Measurements from ENCODE around the gene GRM5.
"Not testable (repeated sequence)": the region's sequence is repeated elsewhere in the genome, so short reads cannot be mapped to it uniquely, and the experiment has no call there.

Gene GRM5

DNA sequence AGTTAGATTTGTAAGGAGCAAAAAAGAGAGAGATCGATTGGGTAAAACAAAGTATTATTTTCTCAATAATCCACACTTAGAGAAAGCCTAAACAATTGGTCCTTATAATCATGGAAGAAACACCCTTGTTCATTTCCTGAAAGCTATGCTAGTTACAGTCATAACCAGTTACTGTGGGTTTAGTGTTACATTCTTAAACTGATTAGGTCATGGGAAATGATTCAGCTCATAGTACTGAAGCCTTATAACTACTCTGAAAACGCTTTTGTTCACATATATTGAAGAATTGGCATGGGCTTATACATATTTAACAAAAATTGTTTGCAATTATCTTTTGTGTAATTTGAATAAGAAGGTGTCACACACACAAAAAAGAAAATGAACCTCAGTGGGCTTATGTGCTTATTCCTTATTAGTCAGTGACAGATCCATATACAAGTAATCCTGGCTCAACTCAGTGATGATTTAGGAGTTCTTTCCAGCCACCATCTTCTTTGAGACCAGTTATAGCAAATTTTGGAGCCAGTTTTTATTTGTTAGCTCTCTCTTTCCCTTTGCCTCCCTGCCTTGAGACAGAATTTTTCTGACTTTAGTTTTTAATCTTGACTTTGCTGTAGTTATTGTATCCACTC is 529.8 kb downstream of the GRM5 start:
- no peak for DNase-seq

DNA sequence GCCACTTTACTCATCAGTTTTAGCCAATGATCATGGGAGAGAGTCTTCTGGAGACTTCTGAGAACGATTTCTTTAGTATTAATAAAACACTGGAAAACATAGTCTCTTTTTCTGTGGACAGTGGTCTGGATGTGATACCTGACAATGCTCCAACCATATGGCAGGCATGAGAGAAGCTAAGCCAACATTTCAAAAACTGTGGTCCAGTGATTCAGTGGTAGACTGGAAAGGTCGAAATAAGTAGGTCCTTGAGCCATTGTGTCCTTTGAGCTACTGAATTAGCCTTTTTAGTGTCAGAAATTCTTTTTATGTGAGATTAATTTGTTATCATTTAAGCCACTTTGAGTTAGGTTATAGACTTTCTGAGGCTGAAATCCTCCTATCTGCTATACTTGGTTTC is 530.5 kb downstream of the GRM5 start:
- DNase-seq, result no peak

DNA sequence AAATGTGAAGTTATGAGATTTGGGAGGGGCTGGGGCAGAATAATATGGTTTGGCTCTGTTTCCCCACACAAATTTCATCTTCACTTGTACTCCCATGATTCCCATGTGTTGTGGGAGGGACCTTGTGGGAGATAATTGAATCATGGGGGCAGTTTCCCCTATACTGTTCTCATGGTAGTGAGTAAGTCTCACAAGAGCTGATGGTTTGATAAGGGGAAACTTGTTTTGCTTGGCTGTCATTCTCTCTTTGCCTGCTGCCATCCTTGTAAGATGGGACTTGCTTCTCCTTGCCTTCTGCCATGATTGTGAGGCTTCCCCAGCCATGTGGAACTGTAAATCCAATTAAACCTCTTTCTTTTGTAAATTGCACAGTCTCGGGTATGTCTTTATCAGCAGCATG is 531.1 kb downstream of the GRM5 start:
- DNase-seq, result not testable (repeated sequence)

- DNase-seq, result no peak
These were observed 531.6 kb downstream of the GRM5 start for GRCh38 chr11:88534185-88534584.

GRCh38 chr11:88533001-88533400 is 532.8 kb downstream of the GRM5 start:
- DNase-seq, result no peak

- no peak for DNase-seq
These were observed 534.0 kb downstream of the GRM5 start for GRCh38 chr11:88531831-88532230.

GRCh38 chr11:88529426-88529825 is 536.4 kb downstream of the GRM5 start:
- no peak for DNase-seq

- no peak for DNase-seq
These were observed 542.3 kb downstream of the GRM5 start for GRCh38 chr11:88523386-88524071.

GRCh38 chr11:88522624-88523385 is 543.0 kb downstream of the GRM5 start:
- DNase-seq, result no peak

GRCh38 chr11:88521799-88522201 is 544.0 kb downstream of the GRM5 start:
- no peak for DNase-seq

DNA sequence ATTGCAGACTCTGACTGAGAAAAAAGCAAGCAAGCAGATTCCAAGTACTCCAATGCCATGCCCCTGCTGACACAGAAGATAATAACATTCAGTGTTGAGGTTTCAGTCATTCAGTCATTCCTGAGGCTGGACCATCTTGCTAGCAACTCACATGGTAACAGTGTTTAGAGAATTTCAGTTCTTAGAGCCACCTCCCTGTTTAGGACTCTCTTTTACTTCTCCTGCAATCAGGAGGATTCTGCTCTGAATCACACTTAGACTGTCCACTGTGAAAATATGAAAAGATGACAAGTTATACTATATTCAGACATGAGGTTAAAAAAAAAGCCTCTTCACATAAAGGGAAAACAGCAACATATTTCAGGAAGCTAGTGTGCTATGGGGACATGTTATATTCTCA is 544.4 kb downstream of the GRM5 start:
- no peak for DNase-seq

DNA sequence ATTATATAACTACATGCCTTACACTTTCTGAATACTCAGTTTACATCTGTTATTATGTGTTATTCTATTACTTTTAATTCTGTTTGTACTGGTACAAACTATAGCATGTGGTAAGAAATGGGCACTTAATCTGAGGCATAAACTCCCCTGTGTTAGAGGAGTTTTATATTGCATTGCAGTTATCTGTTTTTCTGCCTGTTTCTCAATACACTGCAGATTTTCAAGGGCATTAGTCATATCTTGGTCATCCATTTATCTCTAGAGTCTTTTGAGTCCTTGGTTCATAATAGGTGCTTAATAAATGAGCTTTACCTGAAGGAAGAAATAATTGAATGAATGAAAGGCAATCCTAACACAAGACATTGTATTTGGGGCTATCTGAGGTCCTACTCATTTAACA is 545.4 kb downstream of the GRM5 start:
- DNase-seq, result no peak

DNA sequence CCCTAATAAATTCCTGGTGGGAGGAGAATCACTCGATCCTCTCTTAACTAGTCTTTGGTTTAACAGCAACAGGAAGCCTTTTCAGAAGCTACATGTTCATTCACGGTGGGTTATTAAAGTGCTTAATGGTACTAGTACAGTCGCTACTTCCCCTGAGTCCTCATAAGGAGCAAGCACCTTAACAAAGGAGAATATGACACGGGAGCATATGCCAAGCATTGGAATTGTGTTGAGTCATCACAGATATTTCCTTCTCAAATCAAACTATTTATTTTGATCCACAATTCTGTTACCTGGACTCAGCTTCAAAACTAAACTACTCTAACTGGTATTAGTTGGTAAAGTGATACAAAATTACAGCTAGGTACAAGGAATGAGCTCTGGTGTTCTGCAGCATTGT is 550.8 kb downstream of the GRM5 start:
- DNase-seq, result no peak

- DNase-seq, result no peak
These were observed 554.8 kb downstream of the GRM5 start for GRCh38 chr11:88511006-88511405.

DNA sequence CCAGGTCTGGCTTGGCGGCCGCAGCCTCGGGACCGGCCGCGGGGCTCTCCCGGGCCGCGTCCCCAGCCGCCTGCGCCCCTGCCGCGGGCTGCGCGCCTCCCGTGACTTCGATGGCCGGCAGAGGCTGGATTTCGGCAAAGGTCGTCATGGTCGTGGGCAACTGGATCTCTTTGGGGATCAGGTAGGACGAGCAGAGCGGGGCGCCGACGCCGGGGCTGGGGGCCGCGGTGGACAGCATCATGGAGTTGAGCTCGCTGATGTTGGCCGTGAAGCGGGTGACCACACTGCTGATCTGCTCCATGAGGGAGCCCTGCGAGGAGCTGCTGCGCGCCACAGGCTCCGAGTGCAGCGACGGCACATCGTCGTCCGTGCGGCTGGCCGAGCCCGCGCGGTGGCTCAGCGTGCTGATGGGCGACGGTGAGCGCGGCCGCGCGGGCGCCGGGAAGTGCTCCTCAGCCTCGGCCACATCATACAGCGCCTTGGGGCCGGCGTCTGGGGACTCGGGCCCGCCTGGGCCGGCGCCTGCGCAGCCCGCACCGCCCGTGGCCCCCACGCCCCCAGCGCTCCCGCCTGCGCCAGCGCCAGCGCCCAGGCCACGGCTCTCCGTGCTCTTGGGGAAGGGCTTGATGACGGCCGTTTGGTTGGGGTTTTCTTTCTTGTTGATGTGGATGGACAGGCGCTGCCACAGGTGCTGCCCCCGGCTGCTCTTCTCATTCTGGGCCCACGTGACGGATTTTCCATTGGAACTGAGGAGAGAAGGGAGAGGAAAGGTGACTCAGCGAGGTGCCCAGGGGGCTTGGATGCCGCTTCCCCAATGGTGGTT is 556.8 kb downstream of the GRM5 start:
- DNase-seq, result no peak

GRCh38 chr11:88508418-88508758 is 557.4 kb downstream of the GRM5 start:
- no peak for DNase-seq

- no peak for DNase-seq
These were observed 557.9 kb downstream of the GRM5 start for GRCh38 chr11:88507771-88508417.

DNA sequence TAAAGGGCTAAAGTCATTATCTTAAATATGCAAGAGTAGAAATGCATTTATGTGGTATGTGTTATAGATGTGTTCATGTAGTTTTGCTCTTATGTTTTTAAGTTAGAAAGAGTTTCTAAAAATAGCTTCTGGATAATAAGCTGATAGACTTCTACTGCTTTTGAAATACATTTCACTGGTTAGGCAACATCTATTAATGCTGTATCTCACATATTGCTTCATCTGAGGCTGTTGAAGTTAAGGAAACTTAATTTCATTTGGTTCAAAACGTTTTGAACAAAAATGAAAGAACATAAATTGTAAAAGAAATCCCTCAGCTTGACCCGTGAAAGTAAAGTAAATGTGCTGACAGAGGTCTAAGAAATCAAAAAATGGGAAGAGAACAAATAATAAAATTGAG is 564.2 kb downstream of the GRM5 start:
- DNase-seq, result no peak

DNA sequence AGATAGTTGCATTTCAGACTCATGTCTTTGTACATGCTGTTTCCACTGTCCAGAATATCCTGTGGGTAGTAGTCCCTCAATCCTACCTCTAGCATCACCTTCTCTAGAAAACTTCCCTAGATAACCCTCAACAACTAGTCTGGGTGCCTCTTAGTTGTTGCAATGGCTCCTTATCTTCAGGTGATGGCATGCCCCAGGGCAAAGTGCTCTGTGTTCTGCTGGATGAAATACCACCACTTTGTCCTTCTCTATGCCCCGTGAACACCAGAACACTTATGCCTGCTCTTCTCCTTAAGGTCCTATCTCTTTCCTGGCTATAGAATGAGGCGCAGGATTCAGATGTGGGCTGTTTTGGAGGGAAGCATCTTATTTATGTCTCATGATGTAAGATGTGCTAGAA is 569.9 kb downstream of the GRM5 start:
- no peak for DNase-seq

DNA sequence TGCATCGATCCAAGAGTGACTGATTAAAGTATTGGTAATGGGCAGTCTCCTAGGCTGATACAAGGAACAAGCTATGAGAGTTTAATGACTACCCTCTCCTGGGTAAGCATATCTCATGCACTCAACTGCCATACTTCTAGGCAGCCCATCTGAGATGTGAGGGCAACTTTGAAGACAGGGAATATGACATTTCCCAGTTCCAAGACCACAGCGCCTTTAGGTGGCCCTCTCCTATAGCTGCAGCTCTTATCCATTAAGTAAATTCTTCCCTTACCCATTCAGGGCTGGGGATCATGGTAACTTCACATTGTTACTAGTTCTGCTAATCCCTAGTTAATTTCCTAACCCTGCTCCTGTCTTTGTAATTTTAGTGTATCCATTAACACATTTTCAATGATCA is 570.9 kb downstream of the GRM5 start:
- DNase-seq, result no peak

DNA sequence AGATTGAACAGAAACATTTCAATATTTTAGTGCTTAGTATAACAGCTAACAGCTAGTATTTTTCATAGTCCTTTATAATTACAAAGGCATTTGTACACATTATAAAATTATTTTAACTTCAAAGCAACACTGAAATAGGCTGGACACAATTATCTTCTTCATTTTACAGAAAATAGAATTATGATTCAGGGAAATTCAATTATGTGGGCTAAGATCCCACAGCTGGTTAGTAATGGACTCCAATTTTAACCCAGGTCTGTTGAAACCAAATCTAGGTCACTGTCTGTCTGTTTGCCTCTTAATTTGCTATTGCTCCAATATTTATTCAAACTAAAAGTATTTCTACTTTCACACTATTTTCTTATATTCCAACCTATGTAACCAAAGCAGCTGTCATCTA is 574.1 kb downstream of the GRM5 start:
- no peak for DNase-seq

GRCh38 chr11:88489030-88489429 is 576.8 kb downstream of the GRM5 start:
- no peak for DNase-seq

- DNase-seq, result no peak
These were observed 578.1 kb downstream of the GRM5 start for GRCh38 chr11:88487646-88488045.
